PC-3 (cell line): ENCODE data around the gene RRP9. TPM values are rescaled to one million over a fixed set of nuclear protein-coding genes. Genes with fewer than 3 reads are reported as not detected.

Experiments used
- ATAC-seq: fragments of 200-7000 bp; cut with Tn5 transposase; 2 replicates; pipeline ENCODE4 v1.9.1; 2020; ENCODE audit warnings: mild to moderate bottlenecking, moderate library complexity
- BruUV-seq: library from RNA; stranded (reverse); fragments of 400-500 nt; replicated peaks from 2 replicates; lab custom pipeline; 2021; lab: Mats Ljungman, UMichigan
- CTCF ChIA-PET: fragments of 300-600 bp; sonication (Branson Sonifier 250); formaldehyde crosslinking; loops from one replicate; lab custom pipeline; 2022; ENCODE audit warnings: antibody characterized with exemption; lab: Charles Lee
- POLR2A ChIA-PET: fragments of 300-600 bp; sonication (Branson Sonifier 250); formaldehyde crosslinking; loops from one replicate; lab custom pipeline; 2022; ENCODE audit warnings: antibody characterized with exemption; ENCODE audit not compliant: unreplicated experiment; lab: Charles Lee
- DNase-seq: peaks from one replicate; pipeline ENCODE4 v3.0.0-alpha.2; 2015
- H2AFZ ChIP-seq: fragments of 300-600 bp; sonication (generic); 2 replicates; pipeline ENCODE4 v1.6.0; 2016; ENCODE audit warnings: antibody characterized with exemption, low read length
- H3F3A ChIP-seq: fragments of 300-600 bp; sonication (generic); one replicate; pipeline ENCODE4 v1.6.0; 2017; ENCODE audit warnings: antibody characterized with exemption, low read length, control low read depth, mild to moderate bottlenecking; ENCODE audit not compliant: unreplicated experiment
- H3K27ac ChIP-seq: fragments of 300-600 bp; sonication (generic); 2 replicates; pipeline ENCODE4 v1.5.1; 2016; ENCODE audit warnings: mild to moderate bottlenecking, low read length
- H3K27me3 ChIP-seq: fragments of 300-600 bp; sonication (generic); 2 replicates; pipeline ENCODE4 v1.6.1; 2016; ENCODE audit warnings: low read length, mixed read lengths
- H3K36me3 ChIP-seq: fragments of 300-600 bp; sonication (generic); 2 replicates; pipeline ENCODE4 v1.6.1; 2016; ENCODE audit warnings: low read depth, mixed run types, low read length, mixed read lengths
- H3K4me1 ChIP-seq: fragments of 300-600 bp; sonication (generic); 2 replicates; pipeline ENCODE4 v1.5.1; 2016; ENCODE audit warnings: low read length; ENCODE audit not compliant: insufficient read depth
- H3K4me2 ChIP-seq: fragments of 300-600 bp; sonication (generic); 2 replicates; pipeline ENCODE4 v1.6.0; 2016; ENCODE audit warnings: low read length
- H3K4me3 ChIP-seq: fragments of 300-600 bp; sonication (generic); 2 replicates; pipeline ENCODE4 v1.5.1; 2016; ENCODE audit warnings: mild to moderate bottlenecking, low read length, mixed read lengths
- H3K79me2 ChIP-seq: fragments of 300-600 bp; sonication (generic); 2 replicates; pipeline ENCODE4 v1.6.1; 2017; ENCODE audit warnings: low read length, mixed read lengths
- H3K9ac ChIP-seq: fragments of 300-600 bp; sonication (generic); 2 replicates; pipeline ENCODE4 v1.6.0; 2016; ENCODE audit warnings: mild to moderate bottlenecking, low read length
- H3K9me2 ChIP-seq: fragments of 300-600 bp; sonication (generic); replicated peaks from 2 replicates; pipeline ENCODE4 v1.6.1; 2016; ENCODE audit warnings: mixed run types, low read length, mixed read lengths
- H3K9me3 ChIP-seq: fragments of 300-600 bp; sonication (generic); 2 replicates; pipeline ENCODE4 v1.6.1; 2016; ENCODE audit warnings: low read length, mixed read lengths
- H4K20me1 ChIP-seq: fragments of 300-600 bp; sonication (generic); 2 replicates; pipeline ENCODE4 v1.6.1; 2016; ENCODE audit warnings: low read length, mixed read lengths
- EZH2 ChIP-seq: fragments of 300-600 bp; sonication (generic); IDR thresholded peaks from one replicate; pipeline ENCODE4 v1.6.1; 2017; ENCODE audit warnings: antibody characterized with exemption, mild to moderate bottlenecking, low read length; ENCODE audit not compliant: unreplicated experiment
- EZH2phosphoT487 ChIP-seq: fragments of 300-600 bp; sonication (generic); IDR thresholded peaks from 2 replicates; pipeline ENCODE4 v1.6.1; 2018; ENCODE audit warnings: mild to moderate bottlenecking, antibody characterized with exemption, low read length, borderline replicate concordance
- intact Hi-C: fragments of 100-400 bp; cut with micrococcal nuclease; formaldehyde crosslinking; loops from 2 replicates; pipeline ENCODE4 v1.9.0; 2023
- total RNA-seq: library from RNA; depleted of rRNA; stranded (reverse); fragments of >200 nt; gene quantifications from 2 replicates; pipeline ENCODE4 v1.2.3, GENCODE V29; 2014
- TF ChIP-seq, protein P1 (sequence below): fragments of 300-600 bp; sonication (generic); conservative IDR thresholded peaks from 2 replicates; pipeline ENCODE4 v1.5.1; 2017; ENCODE audit warnings: antibody characterized with exemption, low read depth, mild to moderate bottlenecking, low read length

RRP9 gene
- total RNA-seq, 1 experiment from 2014 or later = 95.0 TPM

DNA sequence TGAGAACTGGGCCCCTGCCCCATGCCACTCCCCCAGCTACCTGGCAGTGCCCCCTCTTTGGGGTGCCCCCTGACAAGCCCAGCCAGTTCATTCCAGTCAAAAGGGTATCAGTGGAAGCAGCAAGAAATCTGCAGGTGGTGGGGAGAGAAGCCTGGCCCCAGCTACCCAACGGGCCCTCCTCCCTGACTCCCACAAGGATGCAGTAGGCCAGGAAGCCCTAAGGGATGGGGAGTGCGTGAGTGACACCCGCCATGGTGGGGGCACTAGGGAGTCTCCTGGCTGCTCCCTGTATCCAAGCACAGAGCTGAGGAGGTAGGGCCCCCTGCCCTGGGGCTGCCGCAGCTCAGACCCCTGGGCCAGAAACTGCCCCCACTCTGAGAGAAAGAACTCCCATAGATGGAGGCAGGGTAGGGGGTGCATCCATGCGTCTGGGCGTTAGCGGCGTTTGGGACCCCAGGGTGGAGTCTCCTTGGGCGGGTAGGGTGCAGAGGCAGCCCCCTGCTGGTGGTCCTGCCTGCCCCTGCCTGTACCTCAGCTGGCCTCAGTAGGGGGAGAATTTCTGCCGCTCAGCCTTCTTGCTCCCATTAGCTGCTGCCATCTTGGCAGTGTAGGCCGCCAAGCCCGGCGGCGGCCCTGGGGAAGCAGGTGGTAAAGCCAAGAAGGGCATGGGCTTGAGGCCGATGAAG is 16.0 kb upstream of the RRP9 start:
- Histone ChIP-seq H3K9me3 (no peaks in the 10 kb centered on the region), H3K27ac (no peak overlapping the region), H3K4me1 (0 out of 2 replicates have a peak, but pooled peaks cover 6% of the 10 kb centered on the region), H3K9me2 (no peaks in the 10 kb centered on the region), H3K9ac (no peak overlapping the region), H3K79me2 (no peaks in the 10 kb centered on the region), H3F3A (no peaks in the 10 kb centered on the region), H3K4me2 (no peak overlapping the region), H3K36me3 (no peaks in the 10 kb centered on the region), H3K4me3 (no peak overlapping the region), H2AFZ (no peak overlapping the region), H4K20me1 (no peaks in the 10 kb centered on the region), H3K27me3 (no peaks in the 10 kb centered on the region)
- intact Hi-C loops = no loop called here
- ATAC-seq (no peak), DNase-seq (no peak)
- no TSS peak for BruUV-seq
- TF ChIP-seq EZH2 (no peak), EZH2phosphoT487 (no peak)
- CTCF ChIA-PET = no interaction called here
- POLR2A ChIA-PET = no interaction called here

DNA sequence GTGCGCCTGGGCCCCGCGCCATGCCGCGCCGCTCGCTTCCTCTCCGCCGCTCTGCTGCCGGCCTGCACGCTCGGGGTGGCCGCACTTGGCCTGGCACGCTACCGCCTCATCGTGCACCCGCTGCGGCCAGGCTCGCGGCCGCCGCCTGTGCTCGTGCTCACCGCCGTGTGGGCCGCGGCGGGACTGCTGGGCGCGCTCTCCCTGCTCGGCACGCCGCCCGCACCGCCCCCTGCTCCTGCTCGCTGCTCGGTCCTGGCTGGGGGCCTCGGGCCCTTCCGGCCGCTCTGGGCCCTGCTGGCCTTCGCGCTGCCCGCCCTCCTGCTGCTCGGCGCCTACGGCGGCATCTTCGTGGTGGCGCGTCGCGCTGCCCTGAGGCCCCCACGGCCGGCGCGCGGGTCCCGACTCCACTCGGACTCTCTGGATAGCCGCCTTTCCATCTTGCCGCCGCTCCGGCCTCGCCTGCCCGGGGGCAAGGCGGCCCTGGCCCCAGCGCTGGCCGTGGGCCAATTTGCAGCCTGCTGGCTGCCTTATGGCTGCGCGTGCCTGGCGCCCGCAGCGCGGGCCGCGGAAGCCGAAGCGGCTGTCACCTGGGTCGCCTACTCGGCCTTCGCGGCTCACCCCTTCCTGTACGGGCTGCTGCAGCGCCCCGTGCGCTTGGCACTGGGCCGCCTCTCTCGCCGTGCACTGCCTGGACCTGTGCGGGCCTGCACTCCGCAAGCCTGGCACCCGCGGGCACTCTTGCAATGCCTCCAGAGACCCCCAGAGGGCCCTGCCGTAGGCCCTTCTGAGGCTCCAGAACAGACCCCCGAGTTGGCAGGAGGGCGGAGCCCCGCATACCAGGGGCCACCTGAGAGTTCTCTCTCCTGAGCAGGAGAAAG is 14.4 kb upstream of the RRP9 start:
- intact Hi-C loops = no loop called here
- no peak for ATAC-seq
- H3K9ac ChIP-seq = no peak overlapping the region
- BruUV-seq = no TSS peak
- CTCF ChIA-PET = no interaction called here
- H3K4me3 ChIP-seq = no peak overlapping the region
- DNase-seq = no peak
- no peaks in the 10 kb centered on the region for H4K20me1 ChIP-seq
- H3K27me3 ChIP-seq = no peaks in the 10 kb centered on the region
- no peaks in the 10 kb centered on the region for H3K9me3 ChIP-seq
- POLR2A ChIA-PET = no interaction called here
- H3K9me2 ChIP-seq = no peaks in the 10 kb centered on the region
- H3K79me2 ChIP-seq = no peaks in the 10 kb centered on the region
- H3K36me3 ChIP-seq = no peaks in the 10 kb centered on the region
- no peak overlapping the region for H2AFZ ChIP-seq
- 0 out of 2 replicates have a peak, but pooled peaks cover 6% of the 10 kb centered on the region for H3K4me1 ChIP-seq
- no peaks in the 10 kb centered on the region for H3F3A ChIP-seq
- no peak for TF ChIP-seq EZH2
- no peak for TF ChIP-seq EZH2phosphoT487
- TF ChIP-seq, protein P1, sequence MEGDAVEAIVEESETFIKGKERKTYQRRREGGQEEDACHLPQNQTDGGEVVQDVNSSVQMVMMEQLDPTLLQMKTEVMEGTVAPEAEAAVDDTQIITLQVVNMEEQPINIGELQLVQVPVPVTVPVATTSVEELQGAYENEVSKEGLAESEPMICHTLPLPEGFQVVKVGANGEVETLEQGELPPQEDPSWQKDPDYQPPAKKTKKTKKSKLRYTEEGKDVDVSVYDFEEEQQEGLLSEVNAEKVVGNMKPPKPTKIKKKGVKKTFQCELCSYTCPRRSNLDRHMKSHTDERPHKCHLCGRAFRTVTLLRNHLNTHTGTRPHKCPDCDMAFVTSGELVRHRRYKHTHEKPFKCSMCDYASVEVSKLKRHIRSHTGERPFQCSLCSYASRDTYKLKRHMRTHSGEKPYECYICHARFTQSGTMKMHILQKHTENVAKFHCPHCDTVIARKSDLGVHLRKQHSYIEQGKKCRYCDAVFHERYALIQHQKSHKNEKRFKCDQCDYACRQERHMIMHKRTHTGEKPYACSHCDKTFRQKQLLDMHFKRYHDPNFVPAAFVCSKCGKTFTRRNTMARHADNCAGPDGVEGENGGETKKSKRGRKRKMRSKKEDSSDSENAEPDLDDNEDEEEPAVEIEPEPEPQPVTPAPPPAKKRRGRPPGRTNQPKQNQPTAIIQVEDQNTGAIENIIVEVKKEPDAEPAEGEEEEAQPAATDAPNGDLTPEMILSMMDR = no peak; the same call in 1 of the 2 replicates
- no peak overlapping the region for H3K4me2 ChIP-seq
- H3K27ac ChIP-seq = no peak overlapping the region

DNA sequence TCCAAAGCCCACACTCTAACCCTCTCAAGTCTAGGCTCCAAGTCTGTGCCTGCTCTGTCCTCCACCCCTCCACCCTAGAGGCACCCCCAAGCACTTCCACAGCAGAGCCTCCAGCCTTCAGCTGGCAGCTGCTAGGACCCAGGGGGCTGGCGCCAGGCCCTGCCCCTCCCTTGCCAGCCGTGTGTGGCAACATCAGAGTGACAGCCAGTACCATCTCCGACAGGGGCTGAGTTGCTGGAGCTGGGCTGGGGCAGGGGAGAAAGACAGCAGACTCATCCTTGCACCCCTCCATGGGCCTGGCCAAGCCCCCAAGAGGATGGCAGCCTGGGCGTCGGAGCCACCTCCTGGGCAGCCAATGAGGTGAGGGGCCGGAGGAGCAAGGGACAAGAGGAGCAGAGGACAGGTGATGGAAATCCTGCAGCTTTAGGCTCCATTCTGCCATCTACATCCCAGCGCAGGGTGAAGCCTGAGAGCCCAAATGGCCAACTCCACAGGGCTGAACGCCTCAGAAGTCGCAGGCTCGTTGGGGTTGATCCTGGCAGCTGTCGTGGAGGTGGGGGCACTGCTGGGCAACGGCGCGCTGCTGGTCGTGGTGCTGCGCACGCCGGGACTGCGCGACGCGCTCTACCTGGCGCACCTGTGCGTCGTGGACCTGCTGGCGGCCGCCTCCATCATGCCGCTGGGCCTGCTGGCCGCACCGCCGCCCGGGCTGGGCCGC is 13.6 kb upstream of the RRP9 start, which contains the start of gene GPR62:
TSS of gene GPR62 (plus strand) at position 207 of the 718 bp plus-strand sequence. CDS start at position 479, 272 bp downstream.
- H3K4me3 ChIP-seq = no peak within 1 kb of the TSS
- ATAC-seq (peak; percentile 12), DNase-seq (no peak)
- no peaks in the 10 kb centered on the region for H3K36me3 ChIP-seq
- H3F3A ChIP-seq = no peaks in the 10 kb centered on the region
- H3K79me2 ChIP-seq = no peaks in the 10 kb centered on the region
- 0 out of 2 replicates have a peak, but pooled peaks cover 6% of the 10 kb centered on the region for H3K4me1 ChIP-seq
- no TSS peak for BruUV-seq
- no peaks in the 10 kb centered on the region for H3K27me3 ChIP-seq
- H2AFZ ChIP-seq = no peak within 1 kb of the TSS
- ChIA-PET CTCF (no interaction called here), POLR2A (no interaction called here)
- H3K9me3 ChIP-seq = no peaks in the 10 kb centered on the region
- H3K4me2 ChIP-seq = no peak within 1 kb of the TSS
- intact Hi-C loops = no loop called here
- H3K9ac ChIP-seq = no peak within 1 kb of the TSS
- no peaks in the 10 kb centered on the region for H4K20me1 ChIP-seq
- no peaks in the 10 kb centered on the region for H3K9me2 ChIP-seq
- no peak within 1 kb of the TSS for H3K27ac ChIP-seq
- TF ChIP-seq EZH2phosphoT487 (no peak), EZH2 (no peak)
- TF ChIP-seq, protein P1 = no peak
